NCI-H2081 (cell line): ENCODE results near the gene AGAP2.
"Not testable (repeated sequence)": the region's sequence is repeated elsewhere in the genome, so short reads cannot be mapped to it uniquely, and the experiment has no call there.

Source experiments
- DNase-seq, 2 experiments: peaks; one replicate each; lab custom pipeline; 2025; lab: John Stamatoyannopoulos, UW

Gene AGAP2

GRCh38 chr12:57722716-57723629 lies 15.6 kb downstream of the AGAP2 start:
- peak in 1 of 2 experiments; percentile 20 for DNase-seq

GRCh38 chr12:57721846-57722608 lies 16.5 kb downstream of the AGAP2 start:
- not testable (repeated sequence) for DNase-seq

GRCh38 chr12:57720606-57721595 lies 17.6 kb downstream of the AGAP2 start:
- no peak for DNase-seq

- no peak for DNase-seq
Measured at GRCh38 chr12:57719777-57720605, 18.6 kb downstream of the AGAP2 start.

GRCh38 chr12:57718641-57719528 lies 19.7 kb downstream of the AGAP2 start:
- no peak for DNase-seq

GRCh38 chr12:57717846-57718640 lies 20.5 kb downstream of the AGAP2 start:
- no peak for DNase-seq

- DNase-seq = no peak
Measured at GRCh38 chr12:57717131-57717530, 21.4 kb downstream of the AGAP2 start.

- DNase-seq = no peak
Measured at GRCh38 chr12:57716305-57716704, 22.2 kb downstream of the AGAP2 start.

- no peak for DNase-seq
Measured at GRCh38 chr12:57715786-57716185, 22.8 kb downstream of the AGAP2 start.

- not testable (repeated sequence) for DNase-seq
Measured at GRCh38 chr12:57715036-57715748, 23.4 kb downstream of the AGAP2 start.

GRCh38 chr12:57713209-57713608 lies 25.3 kb downstream of the AGAP2 start:
- DNase-seq = no peak

- DNase-seq = no peak
Measured at GRCh38 chr12:57712701-57713100, 25.8 kb downstream of the AGAP2 start.

GRCh38 chr12:57708296-57708695 lies 30.2 kb downstream of the AGAP2 start:
- no peak for DNase-seq

- no peak for DNase-seq
Measured at GRCh38 chr12:57707250-57707649, 31.3 kb downstream of the AGAP2 start.

- DNase-seq = no peak
Measured at GRCh38 chr12:57700317-57700716, 38.2 kb downstream of the AGAP2 start.

- DNase-seq = no peak
Measured at GRCh38 chr12:57698414-57698813, 40.1 kb downstream of the AGAP2 start.

GRCh38 chr12:57697076-57697475 lies 41.5 kb downstream of the AGAP2 start:
- DNase-seq = no peak

GRCh38 chr12:57695770-57696432 lies 42.6 kb downstream of the AGAP2 start:
- no peak for DNase-seq
